ENCODE measurements around the gene KRTAP20-3.

KRTAP20-3 gene

DNA sequence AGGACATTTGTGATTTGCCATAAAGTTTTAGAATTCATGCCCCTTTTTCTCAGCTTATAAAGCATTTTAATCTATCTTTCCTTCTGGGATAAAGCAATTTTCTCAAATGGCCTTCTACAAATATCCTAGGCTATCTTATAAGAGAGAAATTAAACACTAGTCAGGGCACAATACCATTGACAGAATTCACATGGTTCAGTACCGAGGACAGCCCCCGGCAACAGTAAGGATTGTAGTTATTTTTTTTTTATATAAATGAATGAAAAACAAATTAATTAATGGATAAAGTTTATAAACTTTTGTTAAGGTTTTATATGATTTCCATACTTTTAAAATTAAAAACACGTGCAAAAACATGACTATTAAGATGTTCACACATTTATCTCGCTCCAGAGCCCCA is 14.6 kb upstream of the KRTAP20-3 start:
- Histone ChIP-seq H4K91ac (ENCODE audit: low read depth, low read length, poor library complexity) (no peak overlapping the region), H3K14ac (ENCODE audit: low read length) (no peak overlapping the region), H3K4me3 (ENCODE audit: low read length in 2 of 2) (no peak overlapping the region), H3K9me3 (replicated peaks in 1 of 2; ENCODE audit: control insufficient read depth in 2 of 2, insufficient read depth in 1 of 2, low read depth in 1 of 2, low read length in 2 of 2) (peaks cover 0 to 2% of the 10 kb centered on the region in 2 donors), H2BK12ac (ENCODE audit: low read length) (no peak overlapping the region), H2BK15ac (ENCODE audit: low read length) (no peak overlapping the region), H3K4me1 (ENCODE audit: control insufficient read depth in 2 of 2, insufficient read depth in 1 of 2, low read depth in 1 of 2, low read length in 2 of 2) (no peaks in the 10 kb centered on the region), H3K23ac (ENCODE audit: low read depth, low read length, poor library complexity) (no peak overlapping the region), H2AFZ (ENCODE audit: low read length) (no peak overlapping the region), H3K79me1 (ENCODE audit: low read depth, low read length) (no peaks in the 10 kb centered on the region), H3K27ac (replicated peaks; ENCODE audit: low read length) (no peak overlapping the region), H2BK120ac (ENCODE audit: low read depth, low read length) (no peak overlapping the region), H3K9ac (ENCODE audit: low read depth, low read length, poor library complexity) (no peak overlapping the region), H4K8ac (ENCODE audit: low read depth, low read length) (no peak overlapping the region), H3K27me3 (ENCODE audit: control insufficient read depth in 3 of 3, insufficient read depth in 3 of 3, low read depth in 1 of 3, low read length in 3 of 3) (no peaks in the 10 kb centered on the region), H3K18ac (ENCODE audit: low read length) (no peak overlapping the region), H2AK5ac (ENCODE audit: low read depth, low read length) (no peak overlapping the region), H3K36me3 (replicated peaks in 1 of 2; ENCODE audit: control insufficient read depth in 2 of 2, insufficient read depth in 2 of 2, low read length in 2 of 2) (no peaks in the 10 kb centered on the region), H3K4ac (ENCODE audit: low read length) (no peak overlapping the region), H3K4me2 (ENCODE audit: insufficient read depth, low read length, poor library complexity, severe bottlenecking) (no peak overlapping the region), H2BK5ac (ENCODE audit: low read length) (no peak overlapping the region)
- no CpG with 5 or more reads among the region's 4 CpGs for WGBS, 2 donors (ENCODE audit: extremely low coverage in 2 of 2, insufficient read length in 2 of 2, insufficient replicate concordance in 1 of 2)
- no peak for DNase-seq (ENCODE audit: low spot score)

GRCh38 chr21:30629200-30629599 is 13.5 kb upstream of the KRTAP20-3 start:
- Histone ChIP-seq H3K9me3 (replicated peaks in 1 of 2; ENCODE audit: control insufficient read depth in 2 of 2, insufficient read depth in 1 of 2, low read depth in 1 of 2, low read length in 2 of 2) (peaks cover 0 to 2% of the 10 kb centered on the region in 2 donors), H2BK12ac (ENCODE audit: low read length) (no peak overlapping the region), H2BK15ac (ENCODE audit: low read length) (no peak overlapping the region), H3K23ac (ENCODE audit: low read depth, low read length, poor library complexity) (no peak overlapping the region), H3K14ac (ENCODE audit: low read length) (no peak overlapping the region), H3K27ac (replicated peaks; ENCODE audit: low read length) (no peak overlapping the region), H3K4ac (ENCODE audit: low read length) (no peak overlapping the region), H3K79me1 (ENCODE audit: low read depth, low read length) (no peaks in the 10 kb centered on the region), H2BK120ac (ENCODE audit: low read depth, low read length) (no peak overlapping the region), H2AFZ (ENCODE audit: low read length) (no peak overlapping the region), H3K4me3 (ENCODE audit: low read length in 2 of 2) (no peak overlapping the region), H3K27me3 (ENCODE audit: control insufficient read depth in 3 of 3, insufficient read depth in 3 of 3, low read depth in 1 of 3, low read length in 3 of 3) (no peaks in the 10 kb centered on the region), H2AK5ac (ENCODE audit: low read depth, low read length) (no peak overlapping the region), H3K4me2 (ENCODE audit: insufficient read depth, low read length, poor library complexity, severe bottlenecking) (no peak overlapping the region), H3K18ac (ENCODE audit: low read length) (no peak overlapping the region), H4K8ac (ENCODE audit: low read depth, low read length) (no peak overlapping the region), H3K9ac (ENCODE audit: low read depth, low read length, poor library complexity) (no peak overlapping the region), H3K36me3 (replicated peaks in 1 of 2; ENCODE audit: control insufficient read depth in 2 of 2, insufficient read depth in 2 of 2, low read length in 2 of 2) (no peaks in the 10 kb centered on the region), H2BK5ac (ENCODE audit: low read length) (no peak overlapping the region), H4K91ac (ENCODE audit: low read depth, low read length, poor library complexity) (no peak overlapping the region), H3K4me1 (ENCODE audit: control insufficient read depth in 2 of 2, insufficient read depth in 1 of 2, low read depth in 1 of 2, low read length in 2 of 2) (no peaks in the 10 kb centered on the region)
- no CpG with 5 or more reads among the region's 1 CpG for whole genome bisulfite sequencing, 2 donors (ENCODE audit: extremely low coverage in 2 of 2, insufficient read length in 2 of 2, insufficient replicate concordance in 1 of 2)
- DNase-seq (ENCODE audit: low spot score) = no peak

- Histone ChIP-seq H3K27me3 (ENCODE audit: control insufficient read depth in 3 of 3, insufficient read depth in 3 of 3, low read depth in 1 of 3, low read length in 3 of 3) (no peaks in the 10 kb centered on the region), H4K91ac (ENCODE audit: low read depth, low read length, poor library complexity) (no peak within 1 kb of the TSS), H3K18ac (ENCODE audit: low read length) (no peak within 1 kb of the TSS), H3K4me2 (ENCODE audit: insufficient read depth, low read length, poor library complexity, severe bottlenecking) (no peak within 1 kb of the TSS), H3K4ac (ENCODE audit: low read length) (no peak within 1 kb of the TSS), H3K27ac (replicated peaks; ENCODE audit: low read length) (no peak within 1 kb of the TSS), H2AK5ac (ENCODE audit: low read depth, low read length) (no peak within 1 kb of the TSS), H3K36me3 (replicated peaks in 1 of 2; ENCODE audit: control insufficient read depth in 2 of 2, insufficient read depth in 2 of 2, low read length in 2 of 2) (no peaks in the 10 kb centered on the region), H3K9me3 (replicated peaks in 1 of 2; ENCODE audit: control insufficient read depth in 2 of 2, insufficient read depth in 1 of 2, low read depth in 1 of 2, low read length in 2 of 2) (no peaks in the 10 kb centered on the region), H3K79me1 (ENCODE audit: low read depth, low read length) (no peaks in the 10 kb centered on the region), H4K8ac (ENCODE audit: low read depth, low read length) (no peak within 1 kb of the TSS), H3K23ac (ENCODE audit: low read depth, low read length, poor library complexity) (no peak within 1 kb of the TSS), H2BK120ac (ENCODE audit: low read depth, low read length) (no peak within 1 kb of the TSS), H3K14ac (ENCODE audit: low read length) (no peak within 1 kb of the TSS), H2BK12ac (ENCODE audit: low read length) (no peak within 1 kb of the TSS), H3K9ac (ENCODE audit: low read depth, low read length, poor library complexity) (no peak within 1 kb of the TSS), H3K4me1 (ENCODE audit: control insufficient read depth in 2 of 2, insufficient read depth in 1 of 2, low read depth in 1 of 2, low read length in 2 of 2) (no peaks in the 10 kb centered on the region), H3K4me3 (ENCODE audit: low read length in 2 of 2) (no peak within 1 kb of the TSS), H2AFZ (ENCODE audit: low read length) (no peak within 1 kb of the TSS), H2BK15ac (ENCODE audit: low read length) (no peak within 1 kb of the TSS), H2BK5ac (ENCODE audit: low read length) (no peak within 1 kb of the TSS)
- DNase-seq (ENCODE audit: low spot score) = no peak
- WGBS, 2 donors (ENCODE audit: extremely low coverage in 2 of 2, insufficient read length in 2 of 2, insufficient replicate concordance in 1 of 2) = no CpG with 5 or more reads among the region's 1 CpG
Observed at GRCh38 chr21:30634906-30635305, 7.8 kb upstream of the KRTAP20-3 start, which contains the start of gene KRTAP20-2. KRTAP20-2 (plus strand) TSS chr21:30635206; CDS start chr21:30635264, 58 bp downstream.

DNA sequence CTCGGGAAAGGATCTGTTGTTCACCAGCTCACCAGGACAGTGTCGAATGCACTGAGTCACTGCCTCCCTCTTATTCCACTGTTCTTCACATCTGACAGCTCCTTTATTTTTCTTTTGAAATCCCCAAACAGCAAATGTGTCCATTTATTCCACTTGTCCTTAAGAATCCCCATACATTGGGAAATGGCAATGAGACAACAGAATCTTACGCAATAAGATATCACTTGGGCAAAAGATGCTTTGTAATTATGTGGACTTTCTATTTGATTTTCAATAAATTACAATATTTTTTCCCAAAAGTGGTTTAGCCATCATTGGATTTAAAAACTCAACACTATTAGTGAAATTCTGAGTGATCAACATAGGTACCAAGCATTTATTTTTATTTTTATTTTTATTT is 4.0 kb upstream of the KRTAP20-3 start:
- no peak for DNase-seq (ENCODE audit: low spot score)
- Histone ChIP-seq H3K23ac (ENCODE audit: low read depth, low read length, poor library complexity) (no peak overlapping the region), H3K4me3 (ENCODE audit: low read length in 2 of 2) (no peak overlapping the region), H2AK5ac (ENCODE audit: low read depth, low read length) (no peak overlapping the region), H3K79me1 (ENCODE audit: low read depth, low read length) (no peaks in the 10 kb centered on the region), H3K27ac (replicated peaks; ENCODE audit: low read length) (no peak overlapping the region), H3K27me3 (ENCODE audit: control insufficient read depth in 3 of 3, insufficient read depth in 3 of 3, low read depth in 1 of 3, low read length in 3 of 3) (no peaks in the 10 kb centered on the region), H3K4me2 (ENCODE audit: insufficient read depth, low read length, poor library complexity, severe bottlenecking) (no peak overlapping the region), H3K9me3 (replicated peaks in 1 of 2; ENCODE audit: control insufficient read depth in 2 of 2, insufficient read depth in 1 of 2, low read depth in 1 of 2, low read length in 2 of 2) (no peaks in the 10 kb centered on the region), H3K4me1 (ENCODE audit: control insufficient read depth in 2 of 2, insufficient read depth in 1 of 2, low read depth in 1 of 2, low read length in 2 of 2) (no peaks in the 10 kb centered on the region), H4K8ac (ENCODE audit: low read depth, low read length) (no peak overlapping the region), H4K91ac (ENCODE audit: low read depth, low read length, poor library complexity) (no peak overlapping the region), H2BK5ac (ENCODE audit: low read length) (no peak overlapping the region), H3K9ac (ENCODE audit: low read depth, low read length, poor library complexity) (no peak overlapping the region), H2BK15ac (ENCODE audit: low read length) (no peak overlapping the region), H2BK12ac (ENCODE audit: low read length) (no peak overlapping the region), H3K14ac (ENCODE audit: low read length) (no peak overlapping the region), H3K36me3 (replicated peaks in 1 of 2; ENCODE audit: control insufficient read depth in 2 of 2, insufficient read depth in 2 of 2, low read length in 2 of 2) (no peaks in the 10 kb centered on the region), H3K18ac (ENCODE audit: low read length) (no peak overlapping the region), H2AFZ (ENCODE audit: low read length) (no peak overlapping the region), H2BK120ac (ENCODE audit: low read depth, low read length) (no peak overlapping the region), H3K4ac (ENCODE audit: low read length) (no peak overlapping the region)
- no CpG with 5 or more reads among the region's 3 CpGs for WGBS, 2 donors (ENCODE audit: extremely low coverage in 2 of 2, insufficient read length in 2 of 2, insufficient replicate concordance in 1 of 2)
